Stimulated activated naive CD8-positive, alpha-beta T cell treated with anti-CD3 and anti-CD28 coated beads, Interleukin-15, amount 100 ng/mL, for 72 hours (primary cell): Measurements from ENCODE around the gene RASSF1.

ENCODE experiments used
- ATAC-seq: fragments of 150-1000 bp; cut with Tn5 transposase; 2 replicates; pipeline ENCODE4 v1.10.0; 2021; ENCODE audit warnings: mild to moderate bottlenecking, moderate library complexity
- DNase-seq, 2 donors: peaks; one replicate each; pipeline ENCODE4 v3.0.0; 2021 to 2022
- H3K27ac Mint-ChIP-seq, 2 donors: one replicate each; pipeline ENCODE4 v1.8.0; 2022; ENCODE audit warnings: mild to moderate bottlenecking in 2 of 2, mixed read lengths in 2 of 2, moderate library complexity in 2 of 2
- H3K27me3 Mint-ChIP-seq: one replicate; pipeline ENCODE4 v1.8.0; 2022; ENCODE audit warnings: mixed read lengths
- H3K4me1 Mint-ChIP-seq: one replicate; pipeline ENCODE4 v1.8.0; 2022; ENCODE audit warnings: mild to moderate bottlenecking, mixed read lengths
- H3K4me3 Mint-ChIP-seq, 2 donors: one replicate each; pipeline ENCODE4 v1.8.0; 2022; ENCODE audit warnings: mild to moderate bottlenecking in 2 of 2, mixed read lengths in 2 of 2, moderate library complexity in 1 of 2
- H3K9me3 Mint-ChIP-seq, 2 donors: one replicate each; pipeline ENCODE4 v1.8.0; 2022; ENCODE audit warnings: mixed read lengths in 2 of 2

RASSF1 gene

GRCh38 chr3:50341537-50341936, 901 bp upstream of the RASSF1 start:
- ATAC-seq (no peak), DNase-seq (no peak)
- peaks cover 66% of the 10 kb centered on the region for H3K4me1 Mint-ChIP-seq
- H3K4me3 Mint-ChIP-seq: peak overlapping the region; percentile 88 to 91
- H3K27me3 Mint-ChIP-seq: no peaks in the 10 kb centered on the region
- no peaks in the 10 kb centered on the region for H3K9me3 Mint-ChIP-seq
- peak overlapping the region in 1 of 2 donors; percentile 8 for H3K27ac Mint-ChIP-seq

GRCh38 chr3:50340147-50340447, 539 bp downstream of the RASSF1 start:
- ATAC-seq: no peak
- Mint-ChIP-seq H3K9me3 (no peaks in the 10 kb centered on the region), H3K4me3 (peak overlapping the region; percentile 88 to 91), H3K27ac (peak overlapping the region; percentile 67 to 77), H3K4me1 (peaks cover 66% of the 10 kb centered on the region), H3K27me3 (no peaks in the 10 kb centered on the region)
- no peak for DNase-seq

- Mint-ChIP-seq H3K27ac (peak overlapping the region; percentile 89 to 92), H3K27me3 (no peaks in the 10 kb centered on the region), H3K4me1 (peaks cover 66% of the 10 kb centered on the region), H3K4me3 (peak overlapping the region; percentile 88 to 91), H3K9me3 (no peaks in the 10 kb centered on the region)
- DNase-seq: no peak
- no peak for ATAC-seq
These were observed 1.0 kb downstream of the RASSF1 start for GRCh38 chr3:50339485-50340146.

GRCh38 chr3:50338965-50339364, 1.7 kb downstream of the RASSF1 start:
- peaks cover 72% of the 10 kb centered on the region for H3K4me1 Mint-ChIP-seq
- no peak for DNase-seq
- no peaks in the 10 kb centered on the region for H3K27me3 Mint-ChIP-seq
- H3K4me3 Mint-ChIP-seq: peak overlapping the region; percentile 88 to 91
- H3K9me3 Mint-ChIP-seq: no peaks in the 10 kb centered on the region
- ATAC-seq: no peak
- H3K27ac Mint-ChIP-seq: peak overlapping the region; percentile 89 to 92

DNA sequence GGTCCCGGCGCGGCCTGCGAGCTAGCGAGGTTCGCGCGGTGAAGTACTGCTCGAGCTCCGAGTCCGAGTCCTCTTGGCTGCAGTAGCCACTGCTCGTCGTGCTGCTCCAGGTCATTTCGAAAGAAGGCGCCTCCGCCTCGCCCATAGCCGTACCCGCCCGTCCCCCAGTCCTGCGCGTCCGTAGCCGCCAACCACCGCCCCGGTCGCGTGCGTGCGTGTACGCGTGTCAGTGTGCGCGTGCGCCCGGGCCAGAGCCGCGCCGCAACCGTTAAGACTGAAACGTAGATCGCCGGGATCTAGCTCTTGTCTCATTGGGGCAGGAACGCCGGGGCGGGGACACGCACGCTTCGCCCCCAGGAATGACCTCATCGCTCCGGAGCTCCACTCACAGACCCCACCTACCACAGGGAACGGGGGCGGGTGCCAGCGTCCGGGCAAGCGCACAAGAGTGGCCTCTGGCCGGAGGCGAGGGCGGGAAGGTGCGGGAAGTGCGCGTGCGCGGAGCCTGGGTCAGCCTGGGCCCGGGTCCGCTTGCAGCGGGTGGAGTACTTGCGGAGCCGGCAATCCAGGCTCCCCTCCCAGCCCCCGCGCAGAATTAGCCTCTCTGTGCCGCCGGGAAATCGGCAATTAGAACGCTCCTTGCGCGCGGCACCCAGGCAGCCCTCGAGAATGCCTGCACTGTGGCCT, 3.3 kb downstream of the RASSF1 start:
- Mint-ChIP-seq H3K4me3 (peak overlapping the region; percentile 88 to 91), H3K27me3 (no peaks in the 10 kb centered on the region), H3K4me1 (peaks cover 71% of the 10 kb centered on the region), H3K9me3 (no peaks in the 10 kb centered on the region), H3K27ac (peak overlapping the region; percentile 92 to 99)
- DNase-seq: peak; percentile 95 to 98
- ATAC-seq: peak; percentile 82

- Mint-ChIP-seq H3K27ac (peak overlapping the region; percentile 91 to 99), H3K4me1 (peaks cover 67% of the 10 kb centered on the region), H3K27me3 (no peaks in the 10 kb centered on the region), H3K9me3 (no peaks in the 10 kb centered on the region), H3K4me3 (peak overlapping the region; percentile 88 to 91)
- ATAC-seq: peak; percentile 61
- peak in 1 of 2 donors; percentile 71 for DNase-seq
These were observed 4.0 kb downstream of the RASSF1 start for GRCh38 chr3:50336452-50337174.

- Mint-ChIP-seq H3K4me3 (peak overlapping the region; percentile 65 to 76), H3K4me1 (peaks cover 64% of the 10 kb centered on the region), H3K27me3 (no peaks in the 10 kb centered on the region), H3K9me3 (no peaks in the 10 kb centered on the region), H3K27ac (peak overlapping the region; percentile 61 to 65)
- DNase-seq (no peak), ATAC-seq (no peak)
These were observed 6.1 kb downstream of the RASSF1 start for GRCh38 chr3:50334339-50335075.

GRCh38 chr3:50333744-50334328, 6.8 kb downstream of the RASSF1 start:
- H3K9me3 Mint-ChIP-seq: no peaks in the 10 kb centered on the region
- DNase-seq (no peak), ATAC-seq (no peak)
- peak overlapping the region; percentile 65 to 76 for H3K4me3 Mint-ChIP-seq
- H3K4me1 Mint-ChIP-seq: peaks cover 61% of the 10 kb centered on the region
- H3K27ac Mint-ChIP-seq: peak overlapping the region; percentile 77 to 85
- no peaks in the 10 kb centered on the region for H3K27me3 Mint-ChIP-seq

- DNase-seq (no peak), ATAC-seq (no peak)
- Mint-ChIP-seq H3K4me3 (no peak overlapping the region), H3K27me3 (no peaks in the 10 kb centered on the region), H3K27ac (no peak overlapping the region), H3K9me3 (no peaks in the 10 kb centered on the region), H3K4me1 (peaks cover 57% of the 10 kb centered on the region)
These were observed 9.2 kb downstream of the RASSF1 start for GRCh38 chr3:50331364-50331907.

DNA sequence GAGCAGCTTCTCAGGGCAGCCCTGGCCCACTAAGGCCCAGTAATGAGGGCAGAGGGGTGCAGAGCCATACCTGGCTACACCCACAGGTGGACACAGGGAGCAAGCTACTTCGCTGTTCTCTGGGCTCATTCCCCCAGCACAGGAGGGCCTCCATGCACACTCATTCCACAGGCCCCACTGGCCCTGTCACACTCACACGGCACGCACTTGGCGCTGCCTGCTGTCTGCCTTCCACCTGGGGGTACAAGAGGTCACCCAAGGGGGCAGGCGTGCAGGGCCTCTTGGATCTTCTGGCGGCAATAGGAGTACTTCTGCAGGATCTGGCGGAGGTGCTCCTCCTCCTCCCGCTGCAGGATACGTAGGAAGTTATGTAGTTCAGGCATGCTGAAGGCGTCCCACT, 10.3 kb downstream of the RASSF1 start:
- peaks cover 50% of the 10 kb centered on the region for H3K4me1 Mint-ChIP-seq
- no peak overlapping the region for H3K27ac Mint-ChIP-seq
- H3K27me3 Mint-ChIP-seq: no peaks in the 10 kb centered on the region
- H3K9me3 Mint-ChIP-seq: no peaks in the 10 kb centered on the region
- no peak for DNase-seq
- ATAC-seq: no peak
- H3K4me3 Mint-ChIP-seq: no peak overlapping the region

- no peaks in the 10 kb centered on the region for H3K27me3 Mint-ChIP-seq
- peak within 1 kb of the TSS; percentile 79 to 95 for H3K27ac Mint-ChIP-seq
- peak; percentile 93 for ATAC-seq
- no peaks in the 10 kb centered on the region for H3K9me3 Mint-ChIP-seq
- peaks cover 50% of the 10 kb centered on the region for H3K4me1 Mint-ChIP-seq
- peak within 1 kb of the TSS; percentile 87 for H3K4me3 Mint-ChIP-seq
- DNase-seq: peak; percentile 89 to 95
These were observed 12.5 kb downstream of the RASSF1 start, which contains the start of gene TUSC2 for GRCh38 chr3:50327943-50328691. TUSC2 (minus strand) TSS chr3:50328223; CDS start chr3:50328099, 124 bp downstream.

GRCh38 chr3:50327129-50327528, 13.5 kb downstream of the RASSF1 start:
- Mint-ChIP-seq H3K27ac (peak overlapping the region; percentile 76 to 95), H3K4me1 (peaks cover 60% of the 10 kb centered on the region), H3K9me3 (no peaks in the 10 kb centered on the region), H3K27me3 (no peaks in the 10 kb centered on the region), H3K4me3 (peak overlapping the region; percentile 87)
- no peak for DNase-seq
- ATAC-seq: no peak

- DNase-seq (no peak), ATAC-seq (no peak)
- peaks cover 63% of the 10 kb centered on the region for H3K4me1 Mint-ChIP-seq
- H3K4me3 Mint-ChIP-seq: no peak overlapping the region
- no peaks in the 10 kb centered on the region for H3K27me3 Mint-ChIP-seq
- H3K9me3 Mint-ChIP-seq: no peaks in the 10 kb centered on the region
- no peak overlapping the region for H3K27ac Mint-ChIP-seq
These were observed 14.5 kb downstream of the RASSF1 start for GRCh38 chr3:50326182-50326541.

GRCh38 chr3:50325497-50326181, 15.0 kb downstream of the RASSF1 start:
- Mint-ChIP-seq H3K9me3 (no peaks in the 10 kb centered on the region), H3K27me3 (no peaks in the 10 kb centered on the region), H3K4me1 (peaks cover 64% of the 10 kb centered on the region), H3K27ac (peak overlapping the region in 1 of 2 donors; percentile 3), H3K4me3 (no peak overlapping the region)
- ATAC-seq: no peak
- DNase-seq: no peak
